HCT116 (cell line): ENCODE results near the gene PCCA. TPM values are rescaled to one million over a fixed set of nuclear protein-coding genes. Genes with fewer than 3 reads are reported as not detected.

Experiments used
- ATAC-seq: fragments of 200-7000 bp; cut with Tn5 transposase; 2 replicates; pipeline ENCODE4 v1.9.1; 2020; ENCODE audit warnings: mild to moderate bottlenecking, moderate library complexity
- BruUV-seq: library from RNA; stranded (reverse); fragments of 400-500 nt; replicated peaks from 2 replicates; lab custom pipeline; 2021; lab: Mats Ljungman, UMichigan
- CTCF ChIA-PET: fragments of 300-600 bp; sonication (Branson Sonifier 250); formaldehyde crosslinking; loops from one replicate; lab custom pipeline; 2021; ENCODE audit warnings: antibody characterized with exemption; lab: Charles Lee
- POLR2A ChIA-PET: fragments of 300-600, 350-600 bp; sonication (Branson Sonifier 250); formaldehyde crosslinking; loops from one replicate; lab custom pipeline; 2021; ENCODE audit warnings: antibody characterized with exemption; lab: Charles Lee
- RAD21 ChIA-PET, 2 experiments: fragments of 300-600 bp; sonication (Branson Sonifier 250); formaldehyde crosslinking; loops; one replicate each; lab custom pipeline; 2023; ENCODE audit warnings: low total read pairs in 2 of 2; ENCODE audit not compliant: uncharacterized antibody in 2 of 2, unreplicated experiment in 2 of 2, low non-redundant PET in 1 of 2; lab: Charles Lee
- DNase-seq: peaks from one replicate; pipeline ENCODE4 v3.0.0-alpha.2; 2010; ENCODE audit warnings: low read depth, low spot score
- H2AFZ ChIP-seq: fragments of 200-600 bp; shearing (Covaris generic), sonication (generic); 2 replicates; pipeline ENCODE4 v1.6.1; 2017; ENCODE audit warnings: low read depth, mixed run types, mixed read lengths, antibody characterized with exemption, low read length; ENCODE audit not compliant: poor library complexity, severe bottlenecking
- H3K27ac ChIP-seq: 2 replicates; pipeline ENCODE4 v1.5.1; 2012; ENCODE audit warnings: low read depth, low read length
- H3K27me3 ChIP-seq: fragments of 200-600 bp; sonication (generic); 2 replicates; pipeline ENCODE4 v1.6.1; 2016; ENCODE audit warnings: mixed run types, low read length, mixed read lengths; ENCODE audit not compliant: insufficient read depth
- H3K36me3 ChIP-seq, 2 experiments: fragments of 200-500 bp in 1 of 2; fragments of 200-600 bp in 1 of 2; sonication (Bioruptor generic) in 1 of 2; sonication (generic) in 1 of 2; 2 replicates each; pipeline versions ENCODE4 v1.5.1 to v1.6.1; 2014 to 2016; ENCODE audit warnings: low read length in 2 of 2, inconsistent platforms in 1 of 2, mixed read lengths in 1 of 2, mixed run types in 1 of 2; ENCODE audit not compliant: insufficient read depth in 2 of 2, control insufficient read depth in 1 of 2
- H3K4me1 ChIP-seq, 2 experiments: fragments of 200-600 bp in 1 of 2; sonication (generic) in 1 of 2; 2 replicates each; pipeline versions ENCODE4 v1.5.1 to v1.6.1; 2012 to 2017; ENCODE audit warnings: low read length in 2 of 2, inconsistent platforms in 1 of 2, mild to moderate bottlenecking in 1 of 2, mixed read lengths in 1 of 2, mixed run types in 1 of 2, moderate library complexity in 1 of 2; ENCODE audit not compliant: insufficient read depth in 2 of 2, control insufficient read depth in 1 of 2
- H3K4me2 ChIP-seq: fragments of 200-600 bp; sonication (generic); 2 replicates; pipeline ENCODE4 v1.6.1; 2017; ENCODE audit warnings: mixed run types, low read length, mixed read lengths
- H3K4me3 ChIP-seq, 2 experiments: fragments of 200-600 bp in 1 of 2; sonication (generic) in 1 of 2; replicated peaks in 1 of 2; 2 replicates each; pipeline ENCODE4 v1.5.1; 2011 to 2016; ENCODE audit warnings: low read length in 2 of 2, control low read depth in 1 of 2, low read depth in 1 of 2, mild to moderate bottlenecking in 1 of 2, mixed read lengths in 1 of 2, mixed run types in 1 of 2
- H3K79me2 ChIP-seq: fragments of 200-600 bp; sonication (generic); 2 replicates; pipeline ENCODE4 v1.6.1; 2017; ENCODE audit warnings: mild to moderate bottlenecking, mixed run types, low read length, moderate library complexity, mixed read lengths; ENCODE audit not compliant: insufficient read depth
- H3K9ac ChIP-seq: fragments of 200-600 bp; sonication (generic); 2 replicates; pipeline ENCODE4 v1.6.1; 2016; ENCODE audit warnings: low read length, mixed read lengths
- H3K9me2 ChIP-seq: fragments of 200-600 bp; sonication (generic), shearing (Covaris generic); 2 replicates; pipeline ENCODE4 v1.6.1; 2017; ENCODE audit warnings: mixed run types, mild to moderate bottlenecking, moderate library complexity; ENCODE audit not compliant: insufficient read depth
- H3K9me3 ChIP-seq, 2 experiments: fragments of 200-500 bp in 1 of 2; fragments of 200-600 bp in 1 of 2; sonication (Bioruptor generic) in 1 of 2; sonication (generic) in 1 of 2; 2 replicates each; pipeline ENCODE4 v1.6.1; 2014 to 2017; ENCODE audit warnings: low read length in 2 of 2, mixed read lengths in 2 of 2, inconsistent platforms in 1 of 2, low read depth in 1 of 2, mild to moderate bottlenecking in 1 of 2, mixed run types in 1 of 2, moderate library complexity in 1 of 2; ENCODE audit not compliant: control insufficient read depth in 1 of 2, insufficient read depth in 1 of 2
- H4K20me1 ChIP-seq: fragments of 200-600 bp; sonication (generic), shearing (Covaris generic); 2 replicates; pipeline ENCODE4 v1.6.1; 2017; ENCODE audit warnings: mixed run types, mild to moderate bottlenecking, moderate library complexity; ENCODE audit not compliant: insufficient read depth
- CBX3 ChIP-seq: IDR thresholded peaks from 2 replicates; pipeline ENCODE4 v1.6.1; 2012; ENCODE audit warnings: low read depth
- CEBPB ChIP-seq: IDR thresholded peaks from 2 replicates; pipeline ENCODE4 v1.6.1; 2012; ENCODE audit warnings: low read depth
- EGR1 ChIP-seq: IDR thresholded peaks from 2 replicates; pipeline ENCODE4 v1.6.1; 2012; ENCODE audit warnings: low read depth
- ELF1 ChIP-seq: IDR thresholded peaks from 2 replicates; pipeline ENCODE4 v1.6.1; 2012; ENCODE audit warnings: low read depth, borderline replicate concordance
- EZH2 ChIP-seq: fragments of 200-600 bp; sonication (generic); IDR thresholded peaks from 2 replicates; pipeline ENCODE4 v1.6.1; 2017; ENCODE audit warnings: antibody characterized with exemption, mixed run types
- EZH2phosphoT487 ChIP-seq: fragments of 200-600 bp; IDR thresholded peaks from 2 replicates; pipeline ENCODE4 v1.6.1; 2018; ENCODE audit warnings: antibody characterized with exemption, borderline replicate concordance
- FOSL1 ChIP-seq: IDR thresholded peaks from 2 replicates; pipeline ENCODE4 v1.6.1; 2012; ENCODE audit warnings: low read depth
- JUND ChIP-seq: IDR thresholded peaks from 2 replicates; pipeline ENCODE4 v1.6.1; 2012
- POLR2A ChIP-seq: IDR thresholded peaks from 2 replicates; pipeline ENCODE4 v1.7.0; 2011; ENCODE audit warnings: borderline replicate concordance; ENCODE audit not compliant: insufficient read depth, insufficient read length; ENCODE audit errors: extremely low read depth
- POLR2AphosphoS5 ChIP-seq: IDR thresholded peaks from 2 replicates; pipeline ENCODE4 v1.6.1; 2011; ENCODE audit warnings: mild to moderate bottlenecking, low read depth, low read length, moderate library complexity
- RAD21 ChIP-seq: IDR thresholded peaks from 2 replicates; pipeline ENCODE4 v1.6.1; 2012; ENCODE audit warnings: low read depth, mild to moderate bottlenecking
- SIN3A ChIP-seq: IDR thresholded peaks from 2 replicates; pipeline ENCODE4 v1.6.1; 2012; ENCODE audit warnings: low read depth
- SRF ChIP-seq: IDR thresholded peaks from 2 replicates; pipeline ENCODE4 v1.6.1; 2012; ENCODE audit warnings: low read depth
- TCF7L2 ChIP-seq: IDR thresholded peaks from 2 replicates; pipeline ENCODE4 v1.7.0; 2011; ENCODE audit warnings: borderline replicate concordance, inconsistent platforms; ENCODE audit not compliant: insufficient read depth, insufficient read length; ENCODE audit errors: extremely low read depth
- YY1 ChIP-seq: IDR thresholded peaks from 2 replicates; pipeline ENCODE4 v1.6.1; 2011; ENCODE audit warnings: low read length, low read depth, moderate library complexity, mild to moderate bottlenecking; ENCODE audit not compliant: insufficient replicate concordance; ENCODE audit errors: extremely low read depth
- ZFX ChIP-seq: fragments of 450-650 bp; IDR thresholded peaks from 2 replicates; pipeline ENCODE4 v1.6.1; 2017
- intact Hi-C: fragments of 100-400 bp; cut with micrococcal nuclease; formaldehyde crosslinking; loops from 2 replicates; pipeline ENCODE4 v1.10.0; 2022
- total RNA-seq: library from RNA; stranded (reverse); gene quantifications from one replicate; pipeline ENCODE4 v1.2.1, GENCODE V29; 2021; ENCODE audit not compliant: unreplicated experiment
- TF ChIP-seq, protein P1 (sequence below): IDR thresholded peaks from 2 replicates; pipeline ENCODE4 v1.6.1; 2012
- TF ChIP-seq, protein P2 (sequence below): IDR thresholded peaks from 2 replicates; pipeline ENCODE4 v1.6.1; 2012
- TF ChIP-seq, protein P3 (sequence below): IDR thresholded peaks from 2 replicates; pipeline ENCODE4 v1.6.1; 2012; ENCODE audit warnings: low read depth

Gene PCCA
- total RNA-seq, 1 experiment from 2014 or later: 23.0 TPM

DNA sequence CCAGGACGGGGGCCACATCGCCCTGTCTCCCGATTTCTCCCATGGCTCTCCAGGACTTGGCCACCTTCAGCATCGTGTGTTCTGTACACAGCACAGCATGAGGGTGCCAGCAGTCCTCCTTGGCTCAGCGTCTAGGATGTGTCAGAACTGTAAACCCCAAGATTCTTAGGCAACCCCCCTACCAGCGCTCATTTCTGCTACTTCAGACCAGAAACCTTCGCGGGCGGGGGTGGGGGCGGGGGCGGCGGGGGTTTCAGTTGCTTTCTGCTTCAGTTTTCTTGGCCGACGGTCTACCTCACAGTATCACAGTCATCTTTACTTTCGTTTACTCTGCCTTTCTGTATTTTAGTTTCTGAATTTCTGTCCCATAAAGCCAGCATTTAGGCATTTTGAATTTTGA is 417.3 kb downstream of the PCCA start:
- Histone ChIP-seq H3K27ac (no peak overlapping the region), H3K36me3 (no peaks in the 10 kb centered on the region), H3K9me3 (no peaks in the 10 kb centered on the region), H3K79me2 (no peaks in the 10 kb centered on the region), H3K4me3 (no peak overlapping the region), H3K4me1 (peaks cover 0 to 7% of the 10 kb centered on the region in 2 experiments; a peak in 1 of 4 replicates), H3K9ac (no peak overlapping the region), H2AFZ (no peak overlapping the region), H4K20me1 (no peaks in the 10 kb centered on the region), H3K9me2 (no peaks in the 10 kb centered on the region), H3K4me2 (no peak overlapping the region), H3K27me3 (no peaks in the 10 kb centered on the region)
- TF ChIP-seq POLR2AphosphoS5 (no peak), SIN3A (no peak), ELF1 (no peak), SRF (no peak), TCF7L2 (no peak), EGR1 (no peak), EZH2 (no peak), FOSL1 (no peak)
- TF ChIP-seq, protein P1, sequence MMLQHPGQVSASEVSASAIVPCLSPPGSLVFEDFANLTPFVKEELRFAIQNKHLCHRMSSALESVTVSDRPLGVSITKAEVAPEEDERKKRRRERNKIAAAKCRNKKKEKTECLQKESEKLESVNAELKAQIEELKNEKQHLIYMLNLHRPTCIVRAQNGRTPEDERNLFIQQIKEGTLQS: no peak
- TF ChIP-seq, protein P2, sequence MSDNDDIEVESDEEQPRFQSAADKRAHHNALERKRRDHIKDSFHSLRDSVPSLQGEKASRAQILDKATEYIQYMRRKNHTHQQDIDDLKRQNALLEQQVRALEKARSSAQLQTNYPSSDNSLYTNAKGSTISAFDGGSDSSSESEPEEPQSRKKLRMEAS: no peak
- no TSS peak for BruUV-seq
- POLR2A ChIA-PET: no interaction called here
- CTCF ChIA-PET: no interaction called here
- intact Hi-C loops: no loop called here
- ATAC-seq: no peak
- RAD21 ChIA-PET: no interaction called here
- DNase-seq: no peak

DNA sequence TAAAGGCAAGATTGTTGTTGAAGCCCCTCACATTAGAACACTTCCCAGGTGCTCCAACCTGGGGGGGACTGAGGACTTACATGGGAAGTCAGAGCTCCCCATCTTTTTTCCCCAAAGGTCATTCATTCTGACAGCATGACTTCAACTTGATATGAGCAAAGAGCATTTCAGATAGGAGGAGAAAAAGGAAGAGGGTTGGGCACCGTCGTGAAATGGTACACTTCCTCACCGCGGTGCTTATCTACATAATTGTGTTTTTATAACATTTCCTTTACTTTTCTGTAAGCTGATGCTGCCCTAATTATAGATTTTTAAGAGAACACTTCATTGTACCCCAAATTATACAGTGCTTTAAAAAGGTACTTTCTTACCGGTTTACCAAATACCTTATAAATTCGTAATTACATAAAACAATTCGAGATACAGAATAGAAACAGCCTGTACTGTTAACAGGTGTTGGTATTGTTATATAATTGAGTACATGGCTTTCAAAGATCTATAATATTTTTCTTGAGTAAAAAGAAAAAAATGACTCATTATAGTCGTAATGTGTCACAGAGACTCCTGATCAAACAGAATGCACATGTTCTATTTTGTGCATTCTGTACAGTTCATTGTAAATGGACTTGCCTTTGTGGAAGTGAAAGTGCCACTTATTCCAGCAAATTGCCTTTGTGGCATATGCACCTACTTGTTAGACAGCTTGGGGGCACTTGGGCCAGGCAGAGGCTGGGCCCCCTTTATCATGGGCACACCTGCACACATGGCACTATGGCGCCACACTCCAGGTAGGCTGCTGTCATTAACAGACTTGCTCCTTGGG is 417.9 kb downstream of the PCCA start:
- ChIA-PET RAD21 (no interaction called here), POLR2A (no interaction called here), CTCF (no interaction called here)
- no peaks in the 10 kb centered on the region for H3K79me2 ChIP-seq
- no peaks in the 10 kb centered on the region for H3K9me2 ChIP-seq
- no TSS peak for BruUV-seq
- ATAC-seq (no peak), DNase-seq (no peak)
- H2AFZ ChIP-seq: no peak overlapping the region
- no peaks in the 10 kb centered on the region for H3K27me3 ChIP-seq
- no peaks in the 10 kb centered on the region for H3K9me3 ChIP-seq
- peaks cover 5 to 13% of the 10 kb centered on the region in 2 experiments; a peak in 3 of 4 replicates for H3K4me1 ChIP-seq
- H3K36me3 ChIP-seq: no peaks in the 10 kb centered on the region
- no peak overlapping the region for H3K27ac ChIP-seq
- H3K4me3 ChIP-seq: no peak overlapping the region
- no peak overlapping the region for H3K9ac ChIP-seq
- intact Hi-C loops: no loop called here
- H4K20me1 ChIP-seq: no peaks in the 10 kb centered on the region
- H3K4me2 ChIP-seq: no peak overlapping the region
- TF ChIP-seq YY1 (no peak), EGR1 (no peak), JUND (no peak), ZFX (no peak), CEBPB (no peak), POLR2AphosphoS5 (no peak), ELF1 (no peak), CBX3 (no peak), POLR2A (no peak), EZH2phosphoT487 (no peak), RAD21 (no peak), SRF (no peak)
- TF ChIP-seq, protein P3, sequence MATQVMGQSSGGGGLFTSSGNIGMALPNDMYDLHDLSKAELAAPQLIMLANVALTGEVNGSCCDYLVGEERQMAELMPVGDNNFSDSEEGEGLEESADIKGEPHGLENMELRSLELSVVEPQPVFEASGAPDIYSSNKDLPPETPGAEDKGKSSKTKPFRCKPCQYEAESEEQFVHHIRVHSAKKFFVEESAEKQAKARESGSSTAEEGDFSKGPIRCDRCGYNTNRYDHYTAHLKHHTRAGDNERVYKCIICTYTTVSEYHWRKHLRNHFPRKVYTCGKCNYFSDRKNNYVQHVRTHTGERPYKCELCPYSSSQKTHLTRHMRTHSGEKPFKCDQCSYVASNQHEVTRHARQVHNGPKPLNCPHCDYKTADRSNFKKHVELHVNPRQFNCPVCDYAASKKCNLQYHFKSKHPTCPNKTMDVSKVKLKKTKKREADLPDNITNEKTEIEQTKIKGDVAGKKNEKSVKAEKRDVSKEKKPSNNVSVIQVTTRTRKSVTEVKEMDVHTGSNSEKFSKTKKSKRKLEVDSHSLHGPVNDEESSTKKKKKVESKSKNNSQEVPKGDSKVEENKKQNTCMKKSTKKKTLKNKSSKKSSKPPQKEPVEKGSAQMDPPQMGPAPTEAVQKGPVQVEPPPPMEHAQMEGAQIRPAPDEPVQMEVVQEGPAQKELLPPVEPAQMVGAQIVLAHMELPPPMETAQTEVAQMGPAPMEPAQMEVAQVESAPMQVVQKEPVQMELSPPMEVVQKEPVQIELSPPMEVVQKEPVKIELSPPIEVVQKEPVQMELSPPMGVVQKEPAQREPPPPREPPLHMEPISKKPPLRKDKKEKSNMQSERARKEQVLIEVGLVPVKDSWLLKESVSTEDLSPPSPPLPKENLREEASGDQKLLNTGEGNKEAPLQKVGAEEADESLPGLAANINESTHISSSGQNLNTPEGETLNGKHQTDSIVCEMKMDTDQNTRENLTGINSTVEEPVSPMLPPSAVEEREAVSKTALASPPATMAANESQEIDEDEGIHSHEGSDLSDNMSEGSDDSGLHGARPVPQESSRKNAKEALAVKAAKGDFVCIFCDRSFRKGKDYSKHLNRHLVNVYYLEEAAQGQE: no peak
